Body of pancreas (tissue), 4 donors: Measurements from ENCODE around the gene VEZT. TPM values are rescaled to one million over a fixed set of nuclear protein-coding genes. Genes with fewer than 3 reads are reported as not detected.

Experiments used
- ATAC-seq: fragments of 150-250 bp; one replicate; pipeline ENCODE4 v1.9.1; 2016
- DNase-seq, 4 donors: peaks; one replicate each; pipeline ENCODE4 v3.0.0-alpha.2; 2019
- H3K27ac ChIP-seq, 4 donors: fragments of 200-600 bp; sonication (generic); 1 replicate in 3 of 4; 2 replicates in 1 of 4; pipeline versions ENCODE4 v1.5.1 to v1.6.1; 2016 to 2019; ENCODE audit warnings: mild to moderate bottlenecking in 1 of 4, mixed read lengths in 1 of 4, moderate library complexity in 1 of 4
- H3K27me3 ChIP-seq, 2 donors: fragments of 200-600 bp; sonication (generic); one replicate each; pipeline ENCODE4 v1.6.0; 2016; ENCODE audit warnings: mild to moderate bottlenecking in 1 of 2
- H3K36me3 ChIP-seq, 2 donors: fragments of 200-600 bp; sonication (generic); replicated peaks in 1 of 2; 2 replicates each; pipeline ENCODE4 v1.5.1; 2016; ENCODE audit warnings: low read depth in 2 of 2; ENCODE audit not compliant: insufficient read depth in 1 of 2
- H3K4me1 ChIP-seq: fragments of 200-600 bp; sonication (generic); one replicate; pipeline ENCODE4 v1.6.0; 2016
- H3K4me3 ChIP-seq, 2 donors: fragments of 200-600 bp; sonication (generic); 1 replicate in 1 of 2; 2 replicates in 1 of 2; pipeline ENCODE4 v1.5.1; 2016 to 2019
- H3K9me3 ChIP-seq, 3 donors: fragments of 200-600 bp; sonication (generic); 1 replicate in 2 of 3; 2 replicates in 1 of 3; pipeline ENCODE4 v1.5.1; 2016
- CTCF ChIP-seq, 7 experiments: fragments of 450-650 bp in 4 of 7; fragments of 200-600 bp in 3 of 7; sonication (generic) in 3 of 7; IDR thresholded peaks; one replicate each; pipeline ENCODE4 v1.5.1; 2016 to 2019; ENCODE audit warnings: antibody characterized with exemption in 7 of 7
- POLR2A ChIP-seq, 3 donors: fragments of 450-650 bp; IDR thresholded peaks; one replicate each; pipeline ENCODE4 v1.6.1; 2016; ENCODE audit warnings: antibody characterized with exemption in 3 of 3, mild to moderate bottlenecking in 2 of 3
- WGBS, 2 donors: methylation state at CpG; one replicate each; pipeline ENCODE4 v1.1.5; 2017; 5-methylcytosine and 5-hydroxymethylcytosine counted together
- intact Hi-C: fragments of 100-400 bp; cut with DNase I; formaldehyde crosslinking; loops from one replicate; pipeline ENCODE4 v1.15.1; 2023
- total RNA-seq, 2 donors: library from RNA; depleted of rRNA; stranded (reverse); fragments of >200 nt; gene quantifications; one replicate each; pipeline ENCODE4 v1.1.0, GENCODE V29; 2016

Gene VEZT
- total RNA-seq, 2 donors from 2014 or later = 50.8 to 56.4 TPM

- intact Hi-C loops = no loop called here
- Histone ChIP-seq H3K4me1 (peaks cover 10% of the 10 kb centered on the region), H3K9me3 (no peaks in the 10 kb centered on the region), H3K4me3 (no peak overlapping the region), H3K27ac (no peak overlapping the region), H3K36me3 (no peaks in the 10 kb centered on the region), H3K27me3 (no peaks in the 10 kb centered on the region)
- DNase-seq (no peak), ATAC-seq (no peak)
- TF ChIP-seq POLR2A (IDR thresholded peaks at IDR 0.05) (no peak), CTCF (IDR thresholded peaks at IDR 0.05) (no peak)
- 84 to 94% methylated on average over 4 of the region's 4 CpGs for WGBS, 2 donors
These were observed 24.3 kb downstream of the VEZT start for GRCh38 chr12:95241761-95242506.

- no peaks in the 10 kb centered on the region for H3K27me3 ChIP-seq
- intact Hi-C loops = no loop called here
- no peak for TF ChIP-seq POLR2A (IDR thresholded peaks at IDR 0.05)
- no peak for TF ChIP-seq CTCF (IDR thresholded peaks at IDR 0.05)
- ATAC-seq = no peak
- H3K9me3 ChIP-seq = no peaks in the 10 kb centered on the region
- DNase-seq = no peak
- H3K27ac ChIP-seq = no peak overlapping the region
- WGBS, 2 donors = 92 to 98% methylated on average over 4 of the region's 4 CpGs
- H3K4me1 ChIP-seq = no peaks in the 10 kb centered on the region
- H3K36me3 ChIP-seq = no peaks in the 10 kb centered on the region
- H3K4me3 ChIP-seq = no peak overlapping the region
These were observed 26.0 kb downstream of the VEZT start for GRCh38 chr12:95243497-95244183.

GRCh38 chr12:95244350-95244749 is 26.7 kb downstream of the VEZT start:
- ATAC-seq = no peak
- intact Hi-C loops = no loop called here
- H3K36me3 ChIP-seq = no peaks in the 10 kb centered on the region
- no peak overlapping the region for H3K4me3 ChIP-seq
- no peaks in the 10 kb centered on the region for H3K4me1 ChIP-seq
- H3K27ac ChIP-seq = no peak overlapping the region
- WGBS, 2 donors = 95 to 96% methylated on average over 3 of the region's 3 CpGs
- TF ChIP-seq CTCF (IDR thresholded peaks at IDR 0.05) = no peak
- no peak for TF ChIP-seq POLR2A (IDR thresholded peaks at IDR 0.05)
- H3K27me3 ChIP-seq = no peaks in the 10 kb centered on the region
- no peak for DNase-seq
- H3K9me3 ChIP-seq = no peaks in the 10 kb centered on the region

GRCh38 chr12:95248095-95248494 is 30.5 kb downstream of the VEZT start:
- Histone ChIP-seq H3K4me1 (peaks cover 7% of the 10 kb centered on the region), H3K27ac (no peak overlapping the region), H3K4me3 (no peak overlapping the region), H3K36me3 (peaks cover 0 to 4% of the 10 kb centered on the region in 2 donors), H3K9me3 (no peaks in the 10 kb centered on the region), H3K27me3 (no peaks in the 10 kb centered on the region)
- TF ChIP-seq POLR2A (IDR thresholded peaks at IDR 0.05) (no peak), CTCF (IDR thresholded peaks at IDR 0.05) (no peak)
- 69 to 73% methylated on average over 1 of the region's 1 CpG for WGBS, 2 donors
- intact Hi-C loops = no loop called here
- ATAC-seq (no peak), DNase-seq (no peak)
